Vagina (tissue), 2 donors: ENCODE data around the gene ELP4. TPM values are rescaled to one million over a fixed set of nuclear protein-coding genes. Genes with fewer than 3 reads are reported as not detected.

ENCODE experiments used
- DNase-seq, 2 donors: peaks; one replicate each; pipeline ENCODE4 v3.0.0-alpha.2; 2017; ENCODE audit errors: extremely low spot score in 2 of 2
- H3K27ac ChIP-seq: fragments of 200-600 bp; sonication (generic); one replicate; pipeline ENCODE4 v1.5.1; 2019
- H3K27me3 ChIP-seq: fragments of 200-600 bp; sonication (generic); one replicate; pipeline ENCODE4 v1.5.1; 2019
- H3K36me3 ChIP-seq, 2 donors: fragments of 200-600 bp; sonication (generic); one replicate each; pipeline ENCODE4 v1.5.1; 2017 to 2019
- H3K4me1 ChIP-seq: fragments of 200-600 bp; sonication (generic); one replicate; pipeline ENCODE4 v1.5.1; 2019
- H3K4me3 ChIP-seq, 2 donors: fragments of 200-600 bp; sonication (generic); 1 replicate in 1 of 2; 2 replicates in 1 of 2; pipeline ENCODE4 v1.5.1; 2016 to 2019
- H3K9me3 ChIP-seq: fragments of 200-600 bp; sonication (generic); one replicate; pipeline ENCODE4 v1.5.1; 2019
- POLR2A ChIP-seq, 2 donors: fragments of 450-650 bp; IDR thresholded peaks; one replicate each; pipeline ENCODE4 v1.6.1; 2017; ENCODE audit warnings: antibody characterized with exemption in 2 of 2, mild to moderate bottlenecking in 2 of 2, moderate library complexity in 2 of 2
- POLR2AphosphoS5 ChIP-seq, 2 donors: sonication (generic); formaldehyde crosslinking; IDR thresholded peaks; one replicate each; pipeline ENCODE4 v1.9.0; 2017; ENCODE audit warnings: antibody characterized with exemption in 2 of 2, mild to moderate bottlenecking in 2 of 2, low read depth in 1 of 2; ENCODE audit not compliant: insufficient read depth in 1 of 2
- intact Hi-C: fragments of 100-400 bp; cut with DNase I; formaldehyde crosslinking; loops from one replicate; pipeline ENCODE4 v1.15.1; 2023
- total RNA-seq: library from RNA; depleted of rRNA; stranded (reverse); fragments of >200 nt; gene quantifications from one replicate; pipeline ENCODE4 v1.2.3, GENCODE V29; 2016
- TF ChIP-seq, protein P1 (sequence below), 3 experiments: fragments of 450-650 bp in 2 of 3; fragments of 200-600 bp in 1 of 3; sonication (generic) in 1 of 3; IDR thresholded peaks; one replicate each; pipeline ENCODE4 v1.5.1; 2017 to 2019; ENCODE audit warnings: antibody characterized with exemption in 3 of 3, mild to moderate bottlenecking in 2 of 3, moderate library complexity in 2 of 3

The ELP4 gene
- total RNA-seq, 1 donor from 2014 or later, result 23.3 TPM

DNA sequence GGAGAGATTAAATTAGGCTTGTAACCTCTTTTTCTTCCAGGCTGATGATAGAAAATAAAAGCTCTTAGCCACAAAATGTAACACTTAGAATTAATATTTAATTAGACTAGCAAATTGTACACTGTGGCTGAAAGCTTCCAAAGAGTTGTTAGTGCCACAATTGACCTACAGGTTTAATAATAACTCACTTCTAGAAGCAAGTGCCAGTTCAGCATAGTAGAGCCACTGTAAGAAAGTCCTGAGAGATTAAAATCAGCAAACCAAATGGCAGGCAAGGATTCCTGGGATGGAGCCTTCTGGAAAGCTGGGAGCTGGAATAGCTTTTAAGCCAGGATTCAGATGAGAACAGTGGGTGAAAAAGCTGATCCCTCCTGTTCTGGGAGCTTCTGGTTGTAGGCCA lies 131.0 kb downstream of the ELP4 start:
- Histone ChIP-seq H3K9me3 (no peaks in the 10 kb centered on the region), H3K4me3 (no peak overlapping the region), H3K27me3 (no peaks in the 10 kb centered on the region), H3K4me1 (peaks cover 2% of the 10 kb centered on the region), H3K36me3 (no peaks in the 10 kb centered on the region), H3K27ac (no peak overlapping the region)
- intact Hi-C loops, result no loop called here
- TF ChIP-seq POLR2A (IDR thresholded peaks at IDR 0.05), result no peak
- no peak for TF ChIP-seq POLR2AphosphoS5 (IDR thresholded peaks at IDR 0.05; ENCODE audit: insufficient read depth in 1 of 2, low read depth in 1 of 2)
- TF ChIP-seq, protein P1, sequence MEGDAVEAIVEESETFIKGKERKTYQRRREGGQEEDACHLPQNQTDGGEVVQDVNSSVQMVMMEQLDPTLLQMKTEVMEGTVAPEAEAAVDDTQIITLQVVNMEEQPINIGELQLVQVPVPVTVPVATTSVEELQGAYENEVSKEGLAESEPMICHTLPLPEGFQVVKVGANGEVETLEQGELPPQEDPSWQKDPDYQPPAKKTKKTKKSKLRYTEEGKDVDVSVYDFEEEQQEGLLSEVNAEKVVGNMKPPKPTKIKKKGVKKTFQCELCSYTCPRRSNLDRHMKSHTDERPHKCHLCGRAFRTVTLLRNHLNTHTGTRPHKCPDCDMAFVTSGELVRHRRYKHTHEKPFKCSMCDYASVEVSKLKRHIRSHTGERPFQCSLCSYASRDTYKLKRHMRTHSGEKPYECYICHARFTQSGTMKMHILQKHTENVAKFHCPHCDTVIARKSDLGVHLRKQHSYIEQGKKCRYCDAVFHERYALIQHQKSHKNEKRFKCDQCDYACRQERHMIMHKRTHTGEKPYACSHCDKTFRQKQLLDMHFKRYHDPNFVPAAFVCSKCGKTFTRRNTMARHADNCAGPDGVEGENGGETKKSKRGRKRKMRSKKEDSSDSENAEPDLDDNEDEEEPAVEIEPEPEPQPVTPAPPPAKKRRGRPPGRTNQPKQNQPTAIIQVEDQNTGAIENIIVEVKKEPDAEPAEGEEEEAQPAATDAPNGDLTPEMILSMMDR (IDR thresholded peaks at IDR 0.05), result no peak
- no peak for DNase-seq

DNA sequence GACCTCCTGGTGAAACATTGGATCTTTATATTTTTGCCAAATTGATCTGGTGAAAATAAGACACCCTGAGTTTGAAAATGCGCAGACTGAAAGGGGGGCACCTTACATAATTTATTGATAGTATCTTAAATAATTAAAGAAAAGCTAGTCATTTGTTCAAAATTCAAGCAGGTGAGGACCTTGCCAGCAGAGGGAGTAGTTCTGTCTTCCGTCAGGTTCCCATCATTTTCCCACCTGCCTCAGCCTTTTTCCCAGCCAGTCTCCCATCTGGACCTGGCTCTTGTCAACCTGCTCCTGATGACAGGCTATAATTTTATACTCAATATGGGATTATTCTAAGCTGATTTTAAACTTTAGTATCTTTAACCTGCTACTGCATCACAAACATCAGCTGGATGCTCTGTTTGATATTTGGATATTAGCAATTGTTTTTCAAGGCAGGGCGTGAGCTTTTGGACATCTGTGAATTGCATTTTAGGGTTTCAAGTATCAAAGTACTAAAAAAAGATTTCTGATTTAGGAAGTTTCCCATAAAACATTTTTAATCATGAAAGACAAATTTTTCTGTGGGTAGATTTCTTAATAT lies 132.0 kb downstream of the ELP4 start:
- H3K27me3 ChIP-seq, result no peaks in the 10 kb centered on the region
- no peak overlapping the region for H3K27ac ChIP-seq
- H3K36me3 ChIP-seq, result no peaks in the 10 kb centered on the region
- no peaks in the 10 kb centered on the region for H3K9me3 ChIP-seq
- TF ChIP-seq POLR2AphosphoS5 (IDR thresholded peaks at IDR 0.05; ENCODE audit: insufficient read depth in 1 of 2, low read depth in 1 of 2), result no peak
- TF ChIP-seq POLR2A (IDR thresholded peaks at IDR 0.05), result no peak
- TF ChIP-seq, protein P1 (IDR thresholded peaks at IDR 0.05), result no peak
- intact Hi-C loops, result no loop called here
- DNase-seq, result no peak
- H3K4me3 ChIP-seq, result no peak overlapping the region
- H3K4me1 ChIP-seq, result peaks cover 10% of the 10 kb centered on the region

DNA sequence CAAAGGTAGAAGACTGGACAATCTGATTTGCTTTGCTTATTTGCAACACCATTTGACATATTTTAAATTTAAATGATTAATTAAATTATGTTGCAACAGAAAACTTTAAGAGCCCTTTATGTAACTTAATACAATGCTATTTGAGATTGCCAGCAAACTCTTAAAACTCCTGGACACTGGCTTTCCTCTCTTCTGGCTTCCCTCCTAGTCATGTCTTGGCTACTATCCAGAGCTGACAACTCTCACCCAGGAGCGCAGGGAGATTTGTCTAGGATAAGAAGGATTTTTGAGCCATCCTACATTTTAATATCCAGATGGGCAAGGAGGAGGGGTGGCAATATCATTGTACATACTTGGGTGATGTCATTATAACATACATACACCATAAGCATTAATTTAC lies 134.3 kb downstream of the ELP4 start:
- no peak overlapping the region for H3K4me3 ChIP-seq
- H3K9me3 ChIP-seq, result no peaks in the 10 kb centered on the region
- DNase-seq, result no peak
- no peak overlapping the region for H3K27ac ChIP-seq
- peaks cover 10% of the 10 kb centered on the region for H3K4me1 ChIP-seq
- no peaks in the 10 kb centered on the region for H3K36me3 ChIP-seq
- no peak for TF ChIP-seq POLR2AphosphoS5 (IDR thresholded peaks at IDR 0.05; ENCODE audit: insufficient read depth in 1 of 2, low read depth in 1 of 2)
- TF ChIP-seq, protein P1 (IDR thresholded peaks at IDR 0.05), result no peak
- no peak for TF ChIP-seq POLR2A (IDR thresholded peaks at IDR 0.05)
- intact Hi-C loops, result no loop called here
- no peaks in the 10 kb centered on the region for H3K27me3 ChIP-seq

- DNase-seq, result no peak
- H3K9me3 ChIP-seq, result no peaks in the 10 kb centered on the region
- no peak overlapping the region for H3K27ac ChIP-seq
- H3K4me3 ChIP-seq, result no peak overlapping the region
- peaks cover 10% of the 10 kb centered on the region for H3K4me1 ChIP-seq
- H3K36me3 ChIP-seq, result no peaks in the 10 kb centered on the region
- TF ChIP-seq POLR2AphosphoS5 (IDR thresholded peaks at IDR 0.05; ENCODE audit: insufficient read depth in 1 of 2, low read depth in 1 of 2) (no peak), POLR2A (IDR thresholded peaks at IDR 0.05) (no peak)
- TF ChIP-seq, protein P1 (IDR thresholded peaks at IDR 0.05), result no peak
- intact Hi-C loops, result no loop called here
- H3K27me3 ChIP-seq, result no peaks in the 10 kb centered on the region
These were observed 136.2 kb downstream of the ELP4 start for GRCh38 chr11:31645747-31646146.

DNA sequence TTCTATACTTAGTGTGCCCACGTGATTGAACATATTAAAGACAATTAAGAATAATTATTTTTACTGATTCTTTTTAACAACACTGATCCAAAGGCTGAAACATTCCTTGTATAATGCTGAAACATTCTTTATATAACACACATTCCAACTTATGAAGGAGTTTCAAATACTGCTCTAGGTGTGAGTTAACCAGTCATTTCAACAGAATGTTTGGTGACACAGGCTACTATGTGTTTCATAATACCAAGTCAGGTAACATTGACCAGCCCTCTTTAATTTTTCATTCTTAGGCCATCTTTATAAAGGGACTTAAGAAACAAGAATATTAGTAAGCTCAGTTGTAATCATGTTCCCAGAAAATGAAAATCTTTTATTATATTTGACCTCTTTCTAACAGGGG lies 136.6 kb downstream of the ELP4 start:
- intact Hi-C loops, result no loop called here
- TF ChIP-seq POLR2AphosphoS5 (IDR thresholded peaks at IDR 0.05; ENCODE audit: insufficient read depth in 1 of 2, low read depth in 1 of 2) (no peak), POLR2A (IDR thresholded peaks at IDR 0.05) (no peak)
- TF ChIP-seq, protein P1 (IDR thresholded peaks at IDR 0.05), result no peak
- H3K27me3 ChIP-seq, result no peaks in the 10 kb centered on the region

More for the DNA sequence above, 136.6 kb downstream of the ELP4 start:
- Histone ChIP-seq H3K27ac (no peak overlapping the region), H3K36me3 (no peaks in the 10 kb centered on the region), H3K4me1 (peaks cover 10% of the 10 kb centered on the region), H3K4me3 (no peak overlapping the region), H3K9me3 (no peaks in the 10 kb centered on the region)
- no peak for DNase-seq
